GM18499 (cell line): ENCODE measurements around the gene DUSP3.

ENCODE experiments used
- ATAC-seq: cut with Tn5 transposase; IDR thresholded peaks from one replicate; pipeline ENCODE4 v1.9.1; 2021; ENCODE audit warnings: moderate number of reproducible peaks; ENCODE audit not compliant: insufficient read depth, unreplicated experiment

Gene DUSP3

GRCh38 chr17:43778337-43779144, at the start of gene DUSP3:
TSS of gene DUSP3 (minus strand) at chr17:43778977. CDS start at chr17:43778924, 53 bp downstream.
- ATAC-seq, result no peak

DNA sequence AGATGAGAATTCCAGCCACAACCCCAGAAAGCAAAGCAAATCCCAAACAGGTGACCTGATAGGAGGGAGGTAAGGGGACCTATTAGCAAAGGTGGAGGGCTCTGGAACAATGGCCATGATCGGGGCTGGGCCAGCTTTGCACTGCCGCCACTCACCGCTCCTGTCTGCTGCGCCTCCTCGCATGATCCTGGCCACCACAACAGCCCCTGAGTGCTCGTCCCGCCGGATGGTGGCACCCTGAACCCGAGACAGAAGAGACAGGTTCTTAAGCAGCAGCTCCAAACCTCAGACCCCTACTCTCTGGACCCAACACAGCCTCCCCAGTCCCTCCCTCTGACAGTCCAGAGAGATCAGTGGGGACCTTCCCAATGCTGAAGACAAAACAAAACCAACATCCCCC, 48.8 kb upstream of the DUSP3 start:
- no peak for ATAC-seq

DNA sequence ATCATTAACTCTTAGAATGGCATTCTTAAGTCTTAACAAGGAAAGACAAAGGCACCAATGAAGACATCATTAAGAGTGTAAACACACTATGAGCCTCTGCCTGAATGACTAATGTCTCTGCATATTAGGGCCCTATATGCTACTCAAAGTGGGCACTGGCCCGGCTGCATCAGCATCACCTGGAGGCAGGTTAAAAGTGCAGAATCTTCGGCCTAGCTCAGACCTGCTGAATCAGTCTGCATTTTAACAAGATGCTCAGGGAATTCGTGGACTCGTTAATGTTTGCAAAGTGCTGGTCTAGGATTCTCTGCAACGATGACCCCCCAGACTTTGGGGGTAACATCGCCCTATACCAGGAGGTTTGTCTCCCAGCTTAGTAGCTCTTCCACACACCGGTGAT, 47.4 kb upstream of the DUSP3 start:
- no peak for ATAC-seq

- ATAC-seq, result no peak
These were observed 46.8 kb upstream of the DUSP3 start for GRCh38 chr17:43825567-43825966.

DNA sequence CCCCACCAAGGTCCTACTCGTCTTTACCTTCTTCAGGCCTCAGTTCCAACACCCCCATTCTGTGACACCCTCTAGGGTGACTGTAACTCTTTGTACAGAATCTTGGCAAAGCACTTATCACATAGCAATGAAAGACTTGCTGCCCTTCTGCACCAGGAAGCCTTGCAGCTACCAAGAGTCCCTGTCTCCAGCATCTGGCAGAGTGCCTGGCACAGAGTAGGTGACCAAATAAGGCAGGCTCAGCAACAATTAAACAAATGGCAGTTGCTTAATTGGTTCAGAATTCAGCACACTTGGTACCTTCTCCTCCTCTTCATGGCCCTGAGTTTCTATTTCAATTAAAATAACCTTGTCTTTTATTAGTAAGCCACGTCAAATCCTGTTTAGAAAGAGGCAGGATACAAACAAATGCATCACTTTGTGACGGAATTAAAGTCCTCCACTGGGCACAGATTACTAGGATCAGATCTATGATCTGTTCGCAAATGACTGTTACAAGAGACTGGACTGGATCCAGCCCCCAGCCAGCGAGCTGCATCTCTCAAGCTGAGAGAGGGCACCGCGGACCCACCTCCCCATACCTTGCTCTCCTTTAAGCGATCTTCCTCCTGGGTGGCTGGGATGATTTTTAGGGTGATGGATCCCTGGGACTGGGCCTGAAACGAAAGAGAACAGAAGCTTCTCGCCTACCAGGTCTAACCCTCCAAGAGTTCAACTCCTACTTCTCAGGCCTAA, 44.7 kb upstream of the DUSP3 start:
- ATAC-seq, result no peak

DNA sequence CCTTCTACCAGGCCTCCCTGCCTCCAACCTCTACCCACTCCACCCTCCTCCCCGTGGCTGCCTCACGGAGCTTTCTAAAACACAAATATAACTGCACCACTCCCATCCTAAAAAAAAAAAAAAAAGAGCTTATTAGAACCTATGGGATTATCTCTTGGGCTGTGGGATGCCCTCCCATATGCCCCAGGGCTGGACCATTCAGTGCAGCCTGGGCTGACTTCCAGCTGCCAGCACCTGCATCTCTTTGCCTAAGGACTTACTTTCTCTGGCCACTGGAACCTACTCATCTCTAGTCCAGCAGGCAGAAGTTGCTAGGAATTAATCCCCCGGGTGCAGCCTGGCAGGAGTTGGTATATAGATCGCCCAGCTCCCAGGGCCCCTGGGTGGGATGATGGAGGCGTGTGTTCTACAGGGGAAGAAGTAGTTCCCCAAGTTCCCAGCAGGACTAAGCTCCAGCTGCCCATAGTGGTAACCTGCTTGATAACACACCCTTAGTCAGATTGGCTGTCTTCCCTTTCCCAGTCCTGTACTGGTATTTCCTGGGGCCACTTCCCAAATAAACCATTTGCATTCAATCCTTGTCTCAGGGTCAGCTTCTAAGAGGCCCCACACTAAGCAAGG, 43.9 kb upstream of the DUSP3 start:
- ATAC-seq, result no peak

DNA sequence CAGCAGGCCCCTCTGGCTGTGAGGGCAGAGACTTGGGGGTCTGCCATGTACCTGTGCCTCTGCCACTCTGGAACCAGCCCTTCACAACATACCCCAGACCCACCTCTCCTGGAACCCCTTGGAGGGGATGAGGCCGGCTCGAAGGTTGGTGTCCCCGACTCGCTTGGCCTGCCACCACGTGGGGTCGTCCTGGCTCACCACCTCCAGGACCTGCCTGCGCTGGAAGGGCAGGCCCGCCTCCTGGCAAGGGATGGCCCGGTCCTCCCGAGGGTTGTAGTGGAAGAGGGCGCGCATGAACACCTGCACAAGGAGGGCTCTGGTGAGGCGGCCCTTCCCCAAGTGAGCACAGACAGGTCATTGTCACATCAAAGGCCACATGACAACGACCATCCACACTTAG, 42.0 kb upstream of the DUSP3 start:
- ATAC-seq, result no peak

DNA sequence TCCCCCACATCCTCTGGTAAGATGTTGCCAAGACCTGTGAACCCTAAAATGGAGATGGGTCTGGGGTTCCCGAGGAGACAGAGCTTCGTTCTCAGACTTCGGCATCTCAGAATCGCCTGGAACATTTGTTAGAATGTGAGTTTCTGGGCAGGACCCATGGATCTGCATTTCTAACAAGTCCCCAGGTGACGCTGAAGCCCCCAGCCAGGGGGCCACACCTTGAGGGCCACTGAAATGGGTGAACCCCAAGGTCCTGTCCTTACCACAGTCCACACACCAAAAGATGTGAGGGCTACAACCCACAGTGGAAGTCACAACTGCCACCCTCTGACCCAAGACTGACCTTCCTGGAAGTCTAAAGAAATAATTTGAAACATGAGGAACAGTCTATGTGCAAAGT, 40.2 kb upstream of the DUSP3 start:
- ATAC-seq, result no peak

- ATAC-seq, result no peak
These were observed 39.0 kb upstream of the DUSP3 start for GRCh38 chr17:43817826-43818225.

DNA sequence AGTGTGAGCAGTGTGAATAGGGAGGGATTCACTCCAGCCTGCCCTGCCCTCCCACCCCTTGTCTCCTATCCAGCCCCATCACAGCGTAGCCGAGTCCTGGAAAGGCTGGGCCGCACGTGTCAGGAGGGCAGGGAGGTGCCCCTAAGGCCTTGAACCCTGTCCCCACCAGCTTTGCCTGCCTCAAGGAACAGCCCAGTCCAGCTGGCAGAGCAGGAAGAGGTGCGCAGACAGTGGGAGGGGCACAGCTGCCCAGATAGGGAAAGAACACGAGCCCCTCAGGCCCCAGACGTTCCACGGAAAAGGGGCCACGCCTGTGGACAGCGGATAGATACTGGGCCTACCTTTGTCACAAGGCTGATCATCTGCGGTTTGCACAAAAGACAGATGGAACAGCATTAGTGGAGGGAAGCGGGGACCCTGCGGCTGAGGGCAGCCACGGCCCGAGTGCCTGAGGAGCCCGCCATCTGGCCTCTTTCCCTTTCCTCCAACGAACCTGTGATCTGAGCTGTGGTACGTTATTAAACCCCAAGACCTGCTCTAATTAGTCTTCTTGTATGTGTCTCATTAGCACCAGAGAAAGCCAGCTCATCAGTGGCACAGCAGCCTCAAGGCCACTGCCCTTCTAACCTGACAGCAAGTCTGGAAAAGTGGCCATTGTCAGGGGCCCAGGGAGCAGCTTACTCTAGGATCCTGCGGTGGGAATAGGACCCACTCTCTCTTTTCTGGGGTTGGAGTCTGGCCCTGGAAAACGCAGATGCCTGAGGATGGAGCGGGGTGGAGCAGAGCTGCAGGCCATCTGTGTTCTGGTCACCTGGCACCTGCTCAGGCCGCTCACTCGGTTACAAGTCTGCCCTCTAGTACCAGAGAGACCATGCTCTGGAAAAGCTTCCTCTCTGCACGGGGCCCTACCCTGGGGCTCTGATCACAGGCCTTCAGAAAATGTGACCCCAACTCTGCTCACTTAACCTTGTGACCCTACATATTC, 37.9 kb upstream of the DUSP3 start:
- ATAC-seq, result no peak

- no peak for ATAC-seq
These were observed 35.9 kb upstream of the DUSP3 start for GRCh38 chr17:43814714-43815113.

GRCh38 chr17:43814026-43814425, 35.2 kb upstream of the DUSP3 start:
- ATAC-seq, result no peak

- ATAC-seq, result no peak
These were observed 34.6 kb upstream of the DUSP3 start for GRCh38 chr17:43813386-43813785.

GRCh38 chr17:43812396-43813265, 33.9 kb upstream of the DUSP3 start:
- ATAC-seq, result no peak

DNA sequence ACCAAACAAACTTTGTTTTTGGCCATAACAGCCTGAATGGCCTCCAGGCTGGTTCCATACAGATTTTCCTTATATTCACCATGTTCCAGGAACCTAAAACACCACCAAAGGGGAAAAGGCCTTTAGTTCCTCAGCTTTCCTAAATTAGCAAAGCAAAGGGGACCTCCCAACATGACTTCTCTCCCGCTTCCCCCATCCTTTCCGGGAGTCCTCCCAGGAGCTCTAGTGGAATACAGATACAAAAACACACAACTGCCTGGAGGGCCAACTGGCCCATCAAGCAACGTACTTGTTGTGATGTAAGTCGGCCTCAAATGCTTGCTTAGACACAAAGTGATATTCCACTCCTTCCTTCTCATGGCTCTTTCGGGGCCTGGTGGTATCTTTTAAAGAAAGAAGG, 32.0 kb upstream of the DUSP3 start:
- no peak for ATAC-seq

GRCh38 chr17:43810226-43810715, 31.5 kb upstream of the DUSP3 start:
- ATAC-seq, result no peak

GRCh38 chr17:43809121-43809520, 30.3 kb upstream of the DUSP3 start:
- ATAC-seq, result no peak

GRCh38 chr17:43808076-43808475, 29.3 kb upstream of the DUSP3 start:
- no peak for ATAC-seq

DNA sequence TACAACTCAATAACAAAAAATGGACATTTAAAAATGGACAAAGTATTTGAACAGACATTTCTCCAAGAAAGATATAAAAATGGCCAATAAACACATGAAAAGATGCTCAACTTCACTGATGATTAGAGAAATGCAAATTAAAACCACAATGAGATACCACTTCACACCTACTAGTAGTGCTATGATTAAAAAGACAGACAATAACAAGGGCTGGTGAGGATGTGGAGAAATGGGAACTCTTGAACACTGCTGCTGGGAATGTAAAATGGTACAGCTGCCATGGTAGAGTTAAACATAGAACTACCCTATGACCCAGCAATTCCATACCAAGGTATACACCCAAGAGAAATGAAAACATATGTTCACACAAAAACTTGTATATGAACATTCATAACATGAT, 26.3 kb upstream of the DUSP3 start:
- ATAC-seq, result no peak
